GM18873 (cell line): Measurements from ENCODE around the gene PRADC1.

ENCODE experiments used
- ATAC-seq: cut with Tn5 transposase; IDR thresholded peaks from one replicate; pipeline ENCODE4 v1.9.1; 2021; ENCODE audit warnings: mild to moderate bottlenecking, moderate library complexity, moderate number of reproducible peaks; ENCODE audit not compliant: unreplicated experiment, low FRiP score

The PRADC1 gene

GRCh38 chr2:73238149-73238548 is 5.1 kb upstream of the PRADC1 start:
- ATAC-seq: no peak

DNA sequence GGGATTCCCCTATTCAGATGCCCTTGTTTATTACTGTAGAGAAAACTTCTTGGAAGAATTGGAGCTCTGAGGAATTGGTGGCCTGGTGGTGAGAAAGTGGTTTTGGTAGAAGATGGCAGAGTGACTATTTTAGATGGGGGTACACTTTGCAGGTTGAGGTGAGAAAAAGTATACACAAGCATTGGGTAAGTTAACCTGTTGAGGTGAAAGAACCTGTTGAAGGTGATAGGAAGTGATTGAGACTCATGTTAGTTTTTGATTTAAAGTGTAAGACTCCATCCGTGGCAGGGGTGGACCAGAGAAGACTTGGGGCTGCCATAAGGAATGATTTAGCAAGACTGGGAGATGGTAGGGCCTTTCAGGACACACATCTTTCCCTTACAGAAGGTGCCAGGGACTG is 4.1 kb upstream of the PRADC1 start:
- no peak for ATAC-seq

- ATAC-seq: no peak
Observed at GRCh38 chr2:73235315-73236028, 2.4 kb upstream of the PRADC1 start.

- peak; percentile 53 for ATAC-seq
Observed at GRCh38 chr2:73233932-73234832, 1.1 kb upstream of the PRADC1 start, which contains the start of gene CCT7. TSS of gene CCT7 (plus strand) at chr2:73234308. CDS start at chr2:73234379, 71 bp downstream.

GRCh38 chr2:73232403-73233153 is 461 bp downstream of the PRADC1 start:
- peak; percentile 2 for ATAC-seq

DNA sequence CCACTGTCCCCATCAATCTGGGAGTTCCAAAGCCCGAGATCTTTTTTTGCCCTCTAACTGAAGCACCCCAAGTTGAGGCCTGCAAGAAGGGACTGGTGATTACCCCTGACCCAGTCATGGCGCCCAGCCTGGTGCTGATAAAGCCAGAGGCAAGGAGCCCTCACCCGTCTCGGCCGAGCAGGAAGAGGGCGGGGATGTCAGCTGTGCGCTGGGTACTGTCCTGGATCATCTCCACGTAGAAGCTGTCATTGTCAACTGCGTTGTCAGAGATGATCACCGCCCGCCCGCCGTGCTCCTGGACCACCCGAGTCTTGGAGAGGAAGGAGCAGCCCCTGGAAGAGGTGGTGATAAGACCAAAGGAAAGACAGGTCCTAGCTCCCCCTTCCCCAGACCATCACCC is 4.4 kb downstream of the PRADC1 start:
- no peak for ATAC-seq

- no peak for ATAC-seq
Observed at GRCh38 chr2:73227086-73227485, 6.0 kb downstream of the PRADC1 start.

- no peak for ATAC-seq
Observed at GRCh38 chr2:73225513-73226360, 7.3 kb downstream of the PRADC1 start.

DNA sequence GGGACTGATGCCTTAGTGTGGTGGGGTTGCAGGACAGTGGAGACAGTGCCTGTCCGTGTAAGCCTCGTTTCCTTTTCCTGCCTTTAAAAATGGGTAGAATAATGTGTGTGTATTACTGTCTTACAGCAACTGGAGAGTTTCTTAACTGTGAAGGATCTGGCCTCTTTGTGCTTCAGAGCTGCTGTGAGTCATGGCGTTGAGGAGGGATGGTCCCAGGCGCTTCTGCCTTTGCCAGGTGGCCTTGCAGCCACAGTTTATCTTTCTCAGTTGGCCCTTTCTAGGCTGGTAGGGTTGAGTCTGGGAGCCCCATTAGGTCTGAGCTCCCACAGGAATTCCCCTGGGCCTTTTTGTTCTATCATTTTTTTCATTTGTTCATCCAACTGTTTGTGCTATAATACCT is 9.2 kb downstream of the PRADC1 start:
- ATAC-seq: no peak

- no peak for ATAC-seq
Observed at GRCh38 chr2:73218298-73218697, 14.7 kb downstream of the PRADC1 start.

DNA sequence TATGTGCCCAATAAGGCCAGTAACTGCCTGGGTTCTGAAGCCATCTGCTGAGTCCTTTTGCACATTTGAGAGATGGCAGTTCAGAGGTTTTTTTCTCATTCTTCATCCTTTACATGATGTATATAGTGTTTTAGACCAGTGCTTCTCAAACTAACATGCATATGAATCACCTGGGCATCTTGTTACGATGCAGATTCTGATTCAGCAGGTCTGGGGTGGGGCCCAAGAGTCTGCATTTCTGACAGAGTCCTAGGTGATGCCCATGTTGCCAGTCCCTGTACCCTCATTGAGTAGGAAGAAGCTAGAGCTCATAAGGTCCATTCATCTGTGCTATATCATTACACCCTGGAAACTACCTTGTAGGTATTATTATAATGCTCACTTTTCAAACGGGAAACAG is 15.2 kb downstream of the PRADC1 start:
- no peak for ATAC-seq

DNA sequence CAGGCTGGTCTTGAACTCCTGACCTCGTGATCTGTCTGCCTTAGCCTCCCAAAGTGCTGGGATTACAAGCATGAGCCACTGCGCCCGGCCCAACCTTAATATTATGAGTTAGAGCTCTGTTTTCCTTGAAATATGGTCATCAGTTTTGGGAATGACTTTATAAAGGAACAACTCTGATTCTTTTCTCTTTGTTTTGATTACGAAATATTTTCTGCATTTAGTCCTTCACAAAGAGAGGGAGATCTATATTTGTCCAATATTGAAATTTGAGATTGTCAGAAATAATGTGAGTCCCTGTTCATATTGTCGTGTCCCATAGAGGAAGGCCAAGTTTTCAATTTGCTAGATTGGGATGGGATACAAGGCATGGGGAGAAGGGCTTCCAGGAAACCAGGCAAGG is 15.9 kb downstream of the PRADC1 start:
- no peak for ATAC-seq

DNA sequence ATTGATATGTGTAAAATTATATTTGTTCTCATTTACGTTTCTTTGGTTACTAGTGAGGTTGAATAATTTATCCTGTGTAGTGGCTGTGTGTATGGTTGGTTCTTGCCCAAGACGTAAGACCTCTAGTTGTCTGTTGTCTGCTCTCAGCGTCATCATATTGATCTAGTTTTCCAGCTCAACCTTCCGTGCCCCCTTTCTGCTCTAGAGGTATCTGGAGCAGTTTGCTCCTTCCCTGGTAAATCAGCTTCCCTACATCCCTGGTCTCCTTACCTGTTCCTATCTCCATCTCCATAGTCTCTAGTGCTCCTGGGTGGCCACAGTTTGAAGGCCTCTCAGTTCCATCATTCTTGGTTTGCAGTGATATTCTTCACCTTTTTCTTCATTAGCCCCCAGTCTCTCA is 17.8 kb downstream of the PRADC1 start:
- no peak for ATAC-seq

- peak; percentile 84 for ATAC-seq
Observed at GRCh38 chr2:73214120-73215035, 18.7 kb downstream of the PRADC1 start, which contains the start of gene SMYD5. TSS of gene SMYD5 (plus strand) at chr2:73214245. CDS start at chr2:73214267, 22 bp downstream.

DNA sequence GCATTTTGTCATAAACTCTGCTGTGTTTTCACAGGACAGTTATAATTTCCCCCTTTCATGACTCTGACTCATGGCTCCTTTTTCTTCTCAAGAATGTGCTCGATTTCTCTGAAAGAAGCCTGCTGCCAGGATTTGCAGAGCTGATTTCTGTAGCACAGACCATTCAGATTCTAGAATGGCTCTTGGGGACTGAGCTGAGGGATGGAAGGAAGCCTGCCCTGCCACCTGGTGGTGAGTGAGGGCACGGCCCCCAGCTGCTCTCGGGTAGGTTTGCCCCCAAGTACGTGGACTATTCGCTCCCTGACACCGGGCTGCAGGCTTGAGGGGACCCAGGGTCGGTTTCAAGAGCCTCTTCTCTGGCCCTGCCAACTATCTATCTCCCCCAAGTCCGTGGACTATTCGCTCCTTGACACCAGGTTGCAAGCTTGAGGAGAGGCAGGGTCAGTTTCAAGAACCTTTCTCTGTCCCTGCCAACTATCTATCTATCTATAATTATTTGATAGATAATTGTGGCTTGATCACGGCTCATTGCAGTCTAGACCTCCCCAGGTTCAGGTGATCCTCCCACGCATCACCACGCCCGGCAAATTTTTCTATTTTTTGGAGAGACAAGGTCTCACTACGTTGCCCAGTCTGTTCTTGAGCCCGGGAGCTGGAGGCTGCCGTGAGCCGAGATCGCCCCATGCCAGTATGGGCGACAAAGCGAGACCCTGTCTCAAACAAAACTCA is 20.4 kb downstream of the PRADC1 start:
- ATAC-seq: peak; percentile 59

GRCh38 chr2:73212098-73212447 is 21.0 kb downstream of the PRADC1 start:
- ATAC-seq: no peak

GRCh38 chr2:73210696-73211095 is 22.3 kb downstream of the PRADC1 start:
- ATAC-seq: no peak

GRCh38 chr2:73210019-73210418 is 23.0 kb downstream of the PRADC1 start:
- no peak for ATAC-seq
